K562 treated with DMSO at 1 percent for 4 hours (cell line): ENCODE measurements around the gene ORM1. TPM values are rescaled to one million over a fixed set of nuclear protein-coding genes. Genes with fewer than 3 reads are reported as not detected.

Source experiments
- total RNA-seq: library from RNA; unstranded; fragments of 300-600 nt; gene quantifications from 2 replicates; pipeline ENCODE4 v1.2.3, GENCODE V29; 2022; ENCODE audit not compliant: insufficient read depth

Gene ORM1
- not detected in 2 replicates for total RNA-seq

GRCh38 chr9:114322831-114323531, at the start of gene ORM1:
ORM1 (plus strand) TSS chr9:114323098; CDS start chr9:114323134, 36 bp downstream.

GRCh38 chr9:114329625-114330022, 6.7 kb downstream of the ORM1 start, which contains the start of gene ORM2:
ORM2 (plus strand) TSS chr9:114329869; CDS start chr9:114329905, 36 bp downstream.

Other genes with a start within 250 kb of the ORM1 start
- not detected in 2 replicates for gene AMBP, start 244.8 kb upstream of the ORM1 start, total RNA-seq
- gene KIF12, start 223.8 kb upstream of the ORM1 start, total RNA-seq: not detected in 2 replicates
- gene COL27A1, start 167.6 kb upstream of the ORM1 start, total RNA-seq: not detected in 2 replicates
- not detected in 2 replicates for gene ORM2, start 6.8 kb downstream of the ORM1 start, total RNA-seq
- 36.6 and 41.5 TPM in 2 replicates for gene AKNA, start 64.9 kb downstream of the ORM1 start, total RNA-seq
- gene WHRN, start 182.4 kb downstream of the ORM1 start, total RNA-seq: 10.6 and 21.0 TPM in 2 replicates